Ishikawa (cell line): ENCODE measurements around the gene RALGAPA2.

Source experiments
- CEBPB ChIP-seq: IDR thresholded peaks from 2 replicates; pipeline ENCODE4 v1.6.1; 2012
- CREB1 ChIP-seq: IDR thresholded peaks from 2 replicates; pipeline ENCODE4 v1.6.1; 2012; ENCODE audit warnings: low read depth
- EP300 ChIP-seq: IDR thresholded peaks from 2 replicates; pipeline ENCODE4 v1.6.1; 2012; ENCODE audit warnings: borderline replicate concordance
- FOXM1 ChIP-seq: IDR thresholded peaks from 2 replicates; pipeline ENCODE4 v1.6.1; 2012; ENCODE audit warnings: low read depth, borderline replicate concordance
- NFIC ChIP-seq: IDR thresholded peaks from 2 replicates; pipeline ENCODE4 v1.6.1; 2012
- RAD21 ChIP-seq: IDR thresholded peaks from 2 replicates; pipeline ENCODE4 v1.6.1; 2012; ENCODE audit warnings: low read depth
- TAF1 ChIP-seq: IDR thresholded peaks from 2 replicates; pipeline ENCODE4 v1.6.1; 2012; ENCODE audit warnings: low read depth, mild to moderate bottlenecking
- TCF12 ChIP-seq: IDR thresholded peaks from 2 replicates; pipeline ENCODE4 v1.6.1; 2012; ENCODE audit warnings: low read depth
- YY1 ChIP-seq: IDR thresholded peaks from 2 replicates; pipeline ENCODE4 v1.6.1; 2012; ENCODE audit warnings: low read depth

DNA sequence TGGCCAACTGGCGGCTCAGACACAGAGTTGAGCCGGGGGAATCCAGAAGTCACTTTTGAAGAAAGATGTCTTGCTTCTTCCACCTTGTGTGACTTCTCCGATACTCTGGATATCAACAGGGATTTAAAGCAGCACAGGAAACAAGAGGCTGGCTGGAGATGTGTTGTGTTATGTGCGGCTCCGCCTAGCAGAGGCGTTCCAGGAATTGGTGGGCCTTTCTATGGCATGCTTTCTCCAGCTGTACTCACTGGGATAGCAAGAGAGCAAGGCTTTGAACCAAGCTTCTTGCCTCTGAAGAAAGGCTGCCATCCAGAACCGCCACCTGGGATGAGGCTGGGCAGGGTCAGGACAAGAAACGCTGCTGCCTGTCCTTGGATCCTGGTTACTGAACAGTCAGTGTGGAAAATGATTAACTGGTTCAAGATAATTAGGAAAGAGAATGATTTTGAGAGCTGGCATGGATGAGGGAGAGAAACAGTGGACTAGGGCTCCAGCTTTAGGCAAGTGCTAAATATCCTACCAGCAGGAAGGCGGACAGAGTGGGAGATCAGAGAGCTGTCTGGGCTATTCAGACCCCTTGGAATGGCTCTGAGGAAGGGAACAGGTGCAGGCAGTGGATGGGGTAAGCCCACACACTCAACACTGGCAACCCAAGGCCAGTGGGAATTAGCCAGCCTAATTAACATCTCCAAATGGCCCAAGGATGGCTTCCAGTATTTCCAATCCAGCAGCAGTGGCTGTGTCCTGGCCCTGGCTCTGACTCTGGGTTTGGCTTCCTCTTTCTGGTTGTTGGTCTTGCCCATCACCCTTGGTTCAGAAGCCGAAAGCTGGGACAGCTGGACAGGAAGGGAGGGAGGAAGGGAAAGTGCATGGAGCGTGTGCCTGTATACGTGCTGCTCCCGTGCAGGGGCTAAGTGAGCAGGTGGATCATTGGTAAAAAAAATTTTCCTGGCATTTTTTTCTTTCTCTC lies 312.6 kb downstream of the RALGAPA2 start:
- TF ChIP-seq NFIC (no peak), TAF1 (no peak), EP300 (no peak), CREB1 (no peak), CEBPB (no peak), RAD21 (no peak), TCF12 (no peak), YY1 (no peak), FOXM1 (no peak)
